Upper lobe of left lung (tissue), 4 donors: ENCODE results near the gene ENSA.

Experiments
- CTCF ChIP-seq, 6 experiments: fragments of 450-650 bp in 4 of 6; fragments of 200-600 bp in 2 of 6; sonication (generic) in 2 of 6; IDR thresholded peaks; one replicate each; pipeline ENCODE4 v1.5.1; 2016 to 2019; ENCODE audit warnings: antibody characterized with exemption in 6 of 6
- EP300 ChIP-seq, 4 donors: sonication (generic); formaldehyde crosslinking; IDR thresholded peaks; one replicate each; pipeline ENCODE4 v1.5.1; 2017; ENCODE audit warnings: antibody characterized with exemption in 4 of 4, control low read depth in 2 of 4
- POLR2A ChIP-seq, 4 donors: fragments of 450-650 bp; IDR thresholded peaks; one replicate each; pipeline ENCODE4 v1.5.1; 2016 to 2017; ENCODE audit warnings: antibody characterized with exemption in 4 of 4, mild to moderate bottlenecking in 2 of 4

DNA sequence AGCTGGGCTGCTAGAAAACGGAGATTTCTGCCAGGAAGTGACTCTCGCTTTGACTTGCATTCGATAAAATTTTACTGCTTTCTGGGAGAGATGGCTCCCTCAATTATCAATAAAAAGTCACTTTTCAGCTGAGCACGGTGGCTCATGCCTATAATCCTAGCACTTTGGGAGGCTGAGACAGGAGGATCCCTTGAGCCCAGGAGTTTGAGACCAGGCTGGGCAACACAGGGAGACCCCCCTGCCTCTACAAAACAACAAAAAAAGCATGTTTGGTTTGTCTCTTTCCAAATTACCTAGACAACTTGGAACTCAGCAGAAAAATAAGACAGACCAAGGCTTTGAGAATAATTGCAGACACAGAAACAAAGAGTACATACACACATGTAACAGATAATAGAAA lies 12.9 kb upstream of the ENSA start:
- TF ChIP-seq CTCF (IDR thresholded peaks at IDR 0.05) (no peak), EP300 (IDR thresholded peaks at IDR 0.05) (no peak), POLR2A (IDR thresholded peaks at IDR 0.05) (no peak)
